Activated T-cell treated with anti-CD3 and anti-CD28 coated beads for 1 hour (primary cell): Measurements from ENCODE around the gene CLCN1.

ENCODE experiments used
- DNase-seq: peaks from one replicate; pipeline ENCODE4 v3.0.0-alpha.2; 2020; ENCODE audit warnings: low read depth

Gene CLCN1

DNA sequence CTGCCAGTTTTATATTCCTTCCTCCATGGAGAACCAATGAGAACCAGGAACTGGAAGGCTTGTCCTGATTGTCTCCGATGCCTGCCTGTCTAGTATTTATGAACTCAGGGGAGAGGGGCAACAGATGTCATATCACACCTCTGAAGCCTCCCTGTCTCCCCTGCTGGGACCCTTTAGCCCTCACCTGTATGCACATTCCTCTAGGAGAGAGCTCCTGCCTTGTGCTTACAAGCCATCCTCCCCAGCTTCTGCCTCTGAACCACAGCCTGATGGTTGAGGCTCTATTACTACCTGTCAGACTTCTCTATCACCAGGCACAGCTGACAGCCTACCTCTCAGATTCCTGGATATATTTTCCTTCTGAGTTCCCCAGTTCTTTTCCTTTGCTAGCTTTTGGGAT is 52.5 kb downstream of the CLCN1 start:
- no peak for DNase-seq

- DNase-seq = no peak
Observed at GRCh38 chr7:143369678-143370651, 54.1 kb downstream of the CLCN1 start.

- peak; percentile 50 for DNase-seq
Observed at GRCh38 chr7:143372070-143372469, 56.2 kb downstream of the CLCN1 start.

DNA sequence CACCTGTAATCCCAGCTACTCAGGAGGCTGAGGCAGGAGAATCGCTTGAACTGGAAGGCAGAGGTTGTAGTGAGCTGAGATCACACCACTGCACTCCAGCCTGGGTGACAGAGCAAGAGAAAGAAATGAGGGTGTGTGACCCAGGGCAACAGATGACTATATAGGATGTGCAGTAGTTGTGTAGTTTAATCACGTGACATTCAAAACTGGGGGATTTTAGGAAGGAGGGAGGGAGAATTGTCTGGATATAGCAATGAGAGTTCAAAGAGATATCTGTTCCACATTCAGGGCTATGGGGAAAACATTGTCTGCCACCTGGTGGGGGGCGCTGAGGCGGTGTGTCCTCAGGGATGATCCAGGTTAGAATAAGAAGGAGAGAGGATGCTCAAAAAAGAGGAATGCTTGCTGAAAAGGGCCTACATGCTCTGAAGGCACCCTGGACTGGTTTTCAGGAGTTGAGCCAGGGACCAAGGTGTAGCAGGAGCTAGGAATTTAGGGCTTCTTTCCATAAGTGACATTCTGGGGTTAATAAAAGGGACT is 57.4 kb downstream of the CLCN1 start:
- DNase-seq = no peak

DNA sequence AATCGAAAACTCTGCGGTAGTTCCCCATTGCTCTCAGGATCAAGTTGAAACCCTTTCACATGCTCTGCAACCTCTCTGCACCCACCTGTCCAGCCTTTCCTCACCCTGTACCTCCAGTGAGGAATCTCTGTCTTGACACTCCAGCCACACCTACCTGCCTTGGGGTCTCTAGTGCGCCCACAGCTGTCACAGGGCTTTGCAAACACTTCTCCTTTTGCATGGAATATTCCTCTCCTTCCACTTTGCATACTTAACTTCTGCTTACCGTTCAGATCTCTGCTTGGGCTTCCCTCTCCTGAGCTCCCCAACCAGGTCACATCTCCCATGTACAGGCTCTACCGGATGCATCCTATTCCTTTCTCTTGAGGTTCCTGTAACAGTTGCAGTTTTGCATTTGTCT is 58.6 kb downstream of the CLCN1 start:
- no peak for DNase-seq

DNA sequence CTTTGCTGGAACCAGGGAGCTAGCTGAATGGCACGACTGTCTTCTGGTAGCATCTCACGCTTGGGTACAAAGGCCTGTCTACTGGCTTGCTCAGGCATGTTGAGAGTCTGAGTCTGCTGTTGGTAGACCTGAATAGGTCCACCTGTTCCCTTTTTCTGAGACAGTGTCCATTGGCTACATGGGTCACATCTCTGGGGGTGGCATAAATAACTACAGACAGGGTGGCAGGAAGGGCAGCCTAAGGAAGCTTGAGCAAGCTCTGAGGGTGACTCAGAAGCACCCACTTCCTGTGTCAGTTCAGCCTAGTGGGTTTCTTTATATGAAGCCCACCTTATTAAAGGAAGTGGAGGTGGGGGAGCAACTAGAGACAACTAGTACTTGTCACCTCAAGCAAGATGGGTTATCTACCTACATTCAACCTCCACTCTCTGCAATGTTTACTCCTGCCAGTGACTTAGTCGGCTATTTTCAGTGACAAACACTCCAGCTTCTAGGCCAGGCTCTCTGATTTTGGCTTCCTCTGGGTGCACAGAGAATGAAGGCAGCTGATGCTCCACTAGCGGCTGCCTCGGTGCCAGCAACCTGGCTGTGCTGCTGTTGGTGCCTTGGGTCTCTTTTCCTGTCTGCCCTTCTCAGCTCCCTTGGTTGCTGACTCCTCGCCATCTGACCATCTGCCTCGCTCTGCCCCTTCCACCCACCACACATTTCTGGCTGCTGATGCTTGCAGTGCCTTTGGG is 59.6 kb downstream of the CLCN1 start:
- no peak for DNase-seq

- DNase-seq = no peak
Observed at GRCh38 chr7:143376396-143376795, 60.5 kb downstream of the CLCN1 start.

GRCh38 chr7:143379611-143380259 is 63.8 kb downstream of the CLCN1 start:
- no peak for DNase-seq

GRCh38 chr7:143380260-143380645 is 64.3 kb downstream of the CLCN1 start:
- DNase-seq = peak; percentile 85

GRCh38 chr7:143380646-143381426 is 64.9 kb downstream of the CLCN1 start, which contains the start of gene ZYX:
Gene ZYX (plus strand): TSS chr7:143381345. CDS start chr7:143381572, 227 bp downstream.
- peak; percentile 80 for DNase-seq

DNA sequence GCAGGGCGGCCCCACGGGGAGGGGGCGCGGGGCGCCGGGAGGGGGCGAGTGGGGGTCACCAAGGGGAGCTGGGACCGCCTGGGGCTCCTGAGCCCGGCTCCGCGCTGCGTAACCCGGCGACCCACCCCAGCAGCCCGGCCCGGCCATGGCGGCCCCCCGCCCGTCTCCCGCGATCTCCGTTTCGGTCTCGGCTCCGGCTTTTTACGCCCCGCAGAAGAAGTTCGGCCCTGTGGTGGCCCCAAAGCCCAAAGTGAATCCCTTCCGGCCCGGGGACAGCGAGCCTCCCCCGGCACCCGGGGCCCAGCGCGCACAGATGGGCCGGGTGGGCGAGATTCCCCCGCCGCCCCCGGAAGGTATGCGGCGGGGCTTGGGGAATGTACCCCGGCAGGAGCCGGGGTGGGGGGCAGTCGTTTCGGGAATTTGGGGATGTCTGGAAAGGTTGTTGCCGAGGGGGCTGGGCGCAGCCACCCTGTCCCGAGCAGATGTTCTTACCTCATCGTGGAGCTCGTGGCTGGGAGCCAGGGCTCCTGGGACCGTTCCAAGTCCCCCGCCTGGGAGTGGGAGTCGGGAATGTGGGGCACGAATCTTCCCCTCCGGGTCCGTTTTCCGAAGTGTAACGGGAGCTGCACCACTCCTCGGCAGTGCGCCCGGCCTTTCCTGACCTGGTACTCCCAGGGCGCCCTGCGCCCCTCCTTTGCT is 65.7 kb downstream of the CLCN1 start:
- no peak for DNase-seq

DNA sequence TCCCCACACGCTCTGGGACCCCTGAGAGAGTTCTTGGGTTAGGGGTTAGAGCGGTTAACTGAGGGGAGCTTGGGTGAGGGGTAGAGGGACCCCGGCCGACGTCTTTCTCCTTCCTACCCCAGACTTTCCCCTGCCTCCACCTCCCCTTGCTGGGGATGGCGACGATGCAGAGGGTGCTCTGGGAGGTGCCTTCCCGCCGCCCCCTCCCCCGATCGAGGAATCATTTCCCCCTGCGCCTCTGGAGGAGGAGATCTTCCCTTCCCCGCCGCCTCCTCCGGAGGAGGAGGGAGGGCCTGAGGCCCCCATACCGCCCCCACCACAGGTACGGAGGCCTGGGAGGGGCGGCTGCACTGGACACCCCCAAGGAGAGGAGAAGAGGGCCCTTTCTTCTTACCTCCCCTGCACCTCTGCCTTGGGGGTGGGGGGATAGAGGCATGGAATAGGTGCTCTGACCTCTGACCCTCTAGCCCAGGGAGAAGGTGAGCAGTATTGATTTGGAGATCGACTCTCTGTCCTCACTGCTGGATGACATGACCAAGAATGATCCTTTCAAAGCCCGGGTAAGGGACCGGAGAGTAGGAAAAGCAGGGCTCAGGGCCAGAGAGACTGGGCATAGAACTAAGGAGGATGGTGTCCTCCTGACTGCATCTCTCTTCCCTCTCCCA is 66.3 kb downstream of the CLCN1 start:
- no peak for DNase-seq

DNA sequence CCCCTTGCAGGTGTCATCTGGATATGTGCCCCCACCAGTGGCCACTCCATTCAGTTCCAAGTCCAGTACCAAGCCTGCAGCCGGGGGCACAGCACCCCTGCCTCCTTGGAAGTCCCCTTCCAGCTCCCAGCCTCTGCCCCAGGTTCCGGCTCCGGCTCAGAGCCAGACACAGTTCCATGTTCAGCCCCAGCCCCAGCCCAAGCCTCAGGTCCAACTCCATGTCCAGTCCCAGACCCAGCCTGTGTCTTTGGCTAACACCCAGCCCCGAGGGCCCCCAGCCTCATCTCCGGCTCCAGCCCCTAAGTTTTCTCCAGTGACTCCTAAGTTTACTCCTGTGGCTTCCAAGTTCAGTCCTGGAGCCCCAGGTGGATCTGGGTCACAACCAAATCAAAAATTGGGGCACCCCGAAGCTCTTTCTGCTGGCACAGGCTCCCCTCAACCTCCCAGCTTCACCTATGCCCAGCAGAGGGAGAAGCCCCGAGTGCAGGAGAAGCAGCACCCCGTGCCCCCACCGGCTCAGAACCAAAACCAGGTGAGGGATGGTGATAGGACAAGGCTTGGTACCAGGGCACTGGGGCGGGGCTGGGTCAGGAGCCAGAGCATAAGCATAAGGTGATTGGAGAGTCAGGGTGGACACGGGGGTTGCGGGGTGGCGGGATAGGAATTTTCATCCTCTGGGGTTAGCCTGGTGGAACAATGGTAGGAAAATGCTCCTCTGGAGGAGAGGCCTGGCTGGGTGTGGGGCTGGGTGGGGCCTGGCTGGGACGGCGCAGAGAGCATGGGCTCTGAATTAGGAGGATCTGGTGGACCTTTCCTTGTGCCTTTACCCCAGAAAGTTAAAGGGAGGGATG is 67.1 kb downstream of the CLCN1 start:
- no peak for DNase-seq

- DNase-seq = no peak
Observed at GRCh38 chr7:143383642-143383957, 67.7 kb downstream of the CLCN1 start.

- no peak for DNase-seq
Observed at GRCh38 chr7:143384148-143384547, 68.2 kb downstream of the CLCN1 start.

- DNase-seq = no peak
Observed at GRCh38 chr7:143384661-143385631, 69.0 kb downstream of the CLCN1 start.

DNA sequence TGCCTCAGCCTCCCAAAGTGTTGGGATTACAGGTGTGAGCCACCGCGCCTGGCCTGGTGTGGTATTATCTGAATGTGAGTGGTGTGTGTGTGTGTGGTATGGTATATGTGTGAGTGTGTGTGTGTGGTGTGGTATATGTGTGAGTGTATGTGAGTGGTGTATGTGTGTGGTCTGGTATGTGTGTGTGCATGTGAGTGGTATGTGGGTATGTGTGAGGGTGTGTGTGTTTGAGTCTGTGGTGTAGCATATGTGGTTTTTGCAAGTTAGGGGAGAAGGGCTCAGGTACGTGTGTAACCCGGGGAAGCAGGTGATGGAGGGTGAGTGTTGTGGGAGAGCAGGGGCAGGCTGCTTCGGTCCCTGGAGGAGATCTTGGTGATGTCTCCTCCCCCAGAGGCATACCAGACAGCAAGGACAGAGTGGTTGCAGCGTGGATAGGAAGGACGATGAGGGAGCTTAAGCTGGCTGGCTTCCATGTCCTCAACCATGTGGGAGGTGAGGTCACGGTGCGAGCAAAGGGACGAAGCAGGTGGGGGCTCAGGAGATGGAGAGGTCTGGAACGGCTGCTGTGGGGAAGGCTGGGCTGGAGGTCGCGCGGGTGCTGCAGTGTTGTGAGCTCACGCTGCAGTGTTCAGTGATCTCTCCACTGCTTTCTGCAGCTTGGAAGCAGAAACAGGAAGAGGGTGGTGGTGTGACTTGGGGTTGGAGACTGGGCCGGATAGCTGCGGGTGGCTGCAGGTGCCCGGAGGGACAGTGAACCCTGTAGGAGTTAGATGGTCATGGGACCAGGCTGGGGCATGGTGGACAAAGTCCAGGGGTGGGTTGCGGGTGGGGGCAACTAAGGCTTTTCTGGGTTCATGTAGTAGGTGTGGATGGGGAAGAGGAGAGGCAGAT is 70.2 kb downstream of the CLCN1 start:
- DNase-seq = no peak
